GM12878 (cell line): ENCODE data around the gene SLC6A1. TPM values are rescaled to one million over a fixed set of nuclear protein-coding genes. Genes with fewer than 3 reads are reported as not detected.

Source experiments
- ATAC-seq: fragments of 200-7000 bp; cut with Tn5 transposase; 3 replicates; pipeline ENCODE4 v1.9.1; 2020; ENCODE audit warnings: mild to moderate bottlenecking, moderate library complexity
- BruUV-seq: library from RNA; stranded (reverse); fragments of 400-500 nt; replicated peaks from 2 replicates; lab custom pipeline; 2021; lab: Mats Ljungman, UMichigan
- CTCF ChIA-PET: fragments of 300-600 bp; sonication (Branson Sonifier 250); formaldehyde crosslinking; extraction: SDS; loops from one replicate; lab custom pipeline; 2021; ENCODE audit warnings: inconsistent platforms; lab: Yijun Ruan, JAX
- POLR2A ChIA-PET: fragments of 350-600 bp; formaldehyde crosslinking; extraction: SDS; loops from one replicate; lab custom pipeline; 2021; ENCODE audit warnings: inconsistent platforms; lab: Charles Lee
- RAD21 ChIA-PET: fragments of 300-600 bp; sonication (Branson Sonifier 250); formaldehyde crosslinking; loops from one replicate; lab custom pipeline; 2023; ENCODE audit warnings: antibody characterized with exemption; ENCODE audit not compliant: unreplicated experiment; lab: Charles Lee
- SMC1A ChIA-PET: fragments of 300-600 bp; sonication (Branson Sonifier 250); formaldehyde crosslinking; loops from one replicate; lab custom pipeline; 2023; ENCODE audit not compliant: unreplicated experiment, uncharacterized antibody; lab: Charles Lee
- DNase-seq: peaks from one replicate; pipeline ENCODE4 v3.0.0-alpha.2; 2011; ENCODE audit warnings: low read depth, low spot score
- FAIRE-seq: peaks from 3 replicates; lab custom pipeline; 2011; peaks lifted over from hg19 to GRCh38; lab: Jason Lieb, UNC
- H2AFZ ChIP-seq: 2 replicates; pipeline ENCODE4 v1.6.0; 2011; ENCODE audit warnings: low read depth, low read length, control low read depth; ENCODE audit not compliant: control insufficient read depth
- H3K27ac ChIP-seq: 2 replicates; pipeline ENCODE4 v1.5.1; 2011; ENCODE audit warnings: control low read depth; ENCODE audit not compliant: control insufficient read depth, insufficient read depth
- H3K27me3 ChIP-seq, 2 experiments: replicated peaks in 1 of 2; 2 replicates each; pipeline versions ENCODE4 v1.6.0 to v1.6.1; 2011; ENCODE audit warnings: low read length in 1 of 2; ENCODE audit not compliant: control insufficient read depth in 2 of 2, insufficient read depth in 2 of 2
- H3K36me3 ChIP-seq, 2 experiments: 2 replicates each; pipeline ENCODE4 v1.5.1; 2011; ENCODE audit warnings: low read length in 1 of 2; ENCODE audit not compliant: control insufficient read depth in 2 of 2, insufficient read depth in 2 of 2
- H3K4me1 ChIP-seq: 2 replicates; pipeline ENCODE4 v1.6.1; 2011; ENCODE audit warnings: mild to moderate bottlenecking, low read length, moderate library complexity, mixed read lengths; ENCODE audit not compliant: control insufficient read depth, insufficient read depth
- H3K4me2 ChIP-seq: 2 replicates; pipeline ENCODE4 v1.6.0; 2011; ENCODE audit warnings: control low read depth; ENCODE audit not compliant: control insufficient read depth, insufficient read depth
- H3K4me3 ChIP-seq: fragments of 200-600 bp; sonication (generic); 2 replicates; pipeline ENCODE4 v1.5.1; 2016
- H3K79me2 ChIP-seq: 2 replicates; pipeline ENCODE4 v1.6.0; 2011; ENCODE audit warnings: low read length; ENCODE audit not compliant: control insufficient read depth, insufficient read depth
- H3K9ac ChIP-seq: 2 replicates; pipeline ENCODE4 v1.8.0; 2011; ENCODE audit warnings: low read length, control low read depth, mixed read lengths; ENCODE audit not compliant: control insufficient read depth, insufficient read depth
- H3K9me3 ChIP-seq: replicated peaks from 3 replicates; pipeline ENCODE4 v1.5.1; 2011; ENCODE audit warnings: mild to moderate bottlenecking, low read length; ENCODE audit not compliant: control insufficient read depth, insufficient read depth
- H4K20me1 ChIP-seq: 2 replicates; pipeline ENCODE4 v1.6.0; 2011; ENCODE audit not compliant: control insufficient read depth, insufficient read depth
- BCL11A ChIP-seq: IDR thresholded peaks from 2 replicates; pipeline ENCODE4 v1.6.1; 2011; ENCODE audit warnings: low read depth, low read length
- BHLHE40 ChIP-seq, 2 experiments: fragments of 450-650 bp in 1 of 2; IDR thresholded peaks; 2 replicates each; pipeline ENCODE4 v1.6.1; 2011 to 2017; ENCODE audit warnings: low read depth in 2 of 2, borderline replicate concordance in 1 of 2, improper control_type of control experiment in 1 of 2, low read length in 1 of 2, mild to moderate bottlenecking in 1 of 2
- E2F4 ChIP-seq: IDR thresholded peaks from 2 replicates; pipeline ENCODE4 v1.6.1; 2012; ENCODE audit warnings: low read depth, low read length, improper control_type of control experiment
- FOXK2 ChIP-seq: fragments of 450-650 bp; IDR thresholded peaks from 2 replicates; pipeline ENCODE4 v1.6.1; 2017; ENCODE audit warnings: mild to moderate bottlenecking, moderate library complexity
- KLF5 ChIP-seq: fragments of 450-650 bp; IDR thresholded peaks from 2 replicates; pipeline ENCODE4 v1.6.1; 2014; ENCODE audit warnings: mild to moderate bottlenecking; ENCODE audit not compliant: partially characterized antibody
- NKRF ChIP-seq: fragments of 450-650 bp; conservative IDR thresholded peaks from 2 replicates; pipeline ENCODE4 v1.6.1; 2017; ENCODE audit warnings: mild to moderate bottlenecking, moderate library complexity
- NR2C1 ChIP-seq: fragments of 450-650 bp; IDR thresholded peaks from 2 replicates; pipeline ENCODE4 v1.6.1; 2017; ENCODE audit warnings: antibody characterized with exemption, mild to moderate bottlenecking, moderate library complexity
- NRF1 ChIP-seq: conservative IDR thresholded peaks from 2 replicates; pipeline ENCODE4 v1.6.1; 2011; ENCODE audit warnings: mild to moderate bottlenecking, low read depth, low read length, improper control_type of control experiment
- POU2F2 ChIP-seq: IDR thresholded peaks from 3 replicates; pipeline ENCODE4 v1.6.1; 2011; ENCODE audit warnings: low read depth, mild to moderate bottlenecking, low read length, borderline replicate concordance
- SUZ12 ChIP-seq: fragments of 200-600 bp; sonication (generic); IDR thresholded peaks from one replicate; pipeline ENCODE4 v1.6.1; 2018; ENCODE audit warnings: antibody characterized with exemption, mild to moderate bottlenecking; ENCODE audit not compliant: unreplicated experiment
- TCF12 ChIP-seq: IDR thresholded peaks from 2 replicates; pipeline ENCODE4 v1.6.1; 2011; ENCODE audit warnings: low read depth, mild to moderate bottlenecking, low read length
- TCF3 ChIP-seq: IDR thresholded peaks from 2 replicates; pipeline ENCODE4 v1.6.1; 2012; ENCODE audit warnings: low read depth, mild to moderate bottlenecking, low read length, borderline replicate concordance; ENCODE audit not compliant: insufficient read depth
- ZNF24 ChIP-seq: fragments of 450-650 bp; IDR thresholded peaks from 2 replicates; pipeline ENCODE4 v1.6.1; 2017; ENCODE audit warnings: antibody characterized with exemption, mild to moderate bottlenecking
- WGBS: methylation state at CpG from one replicate; pipeline ENCODE4 v1.1.6; 2016; ENCODE audit warnings: low lambda C conversion rate; ENCODE audit not compliant: insufficient replicate concordance, insufficient coverage; ENCODE audit errors: missing lambda C conversion rate; 5-methylcytosine and 5-hydroxymethylcytosine counted together
- in situ Hi-C: fragments of 300-500 bp; cut with MboI; formaldehyde crosslinking; loops from 9 replicates; pipeline ENCODE4 v1.14.3; 2018; ENCODE audit warnings: mixed read lengths
- intact Hi-C: fragments of 100-400 bp; cut with micrococcal nuclease; formaldehyde crosslinking; loops from one replicate; pipeline ENCODE4 v1.14.2; 2022; ENCODE audit not compliant: unreplicated experiment
- polyA plus RNA-seq, 11 experiments: library from polyadenylated mRNA; depleted of rRNA in 4 of 11; unstranded in 6 of 11; stranded (reverse) in 5 of 11; fragments of >200 nt; fragmentation: Nextera tagmentation in 4 of 11; fragmentation: Illumina TruSeq in 1 of 11; extraction: Ambion mirVana in 4 of 11; extraction: Trizol in 1 of 11; gene quantifications; 1 replicate in 1 of 11; 2 replicates in 10 of 11; pipeline versions ENCODE4 v1.2.1 to v1.2.3, GENCODE V29; 2011 to 2016; ENCODE audit warnings: inconsistent platforms in 2 of 11, missing spikeins in 2 of 11, low read depth in 1 of 11
- total RNA-seq, 4 experiments: library from RNA; depleted of rRNA in 3 of 4; stranded (reverse); fragments of >200 nt in 3 of 4; fragmentation: Illumina TruSeq in 1 of 4; extraction: Trizol in 1 of 4; gene quantifications; 2 replicates each; pipeline versions ENCODE4 v1.2.1 to v1.2.3, GENCODE V29; 2013 to 2021
- TF ChIP-seq, protein P1 (sequence below): IDR thresholded peaks from 2 replicates; pipeline ENCODE4 v1.6.1; 2011; ENCODE audit warnings: borderline replicate concordance, low read depth, mild to moderate bottlenecking, moderate library complexity, low read length; ENCODE audit not compliant: insufficient read depth, poor library complexity, severe bottlenecking

Gene SLC6A1
- total and polyA plus RNA-seq, 10 of the 15 experiments (the other 5 are each of a cell fraction or from before 2014, with no cell fraction given) = not detected

DNA sequence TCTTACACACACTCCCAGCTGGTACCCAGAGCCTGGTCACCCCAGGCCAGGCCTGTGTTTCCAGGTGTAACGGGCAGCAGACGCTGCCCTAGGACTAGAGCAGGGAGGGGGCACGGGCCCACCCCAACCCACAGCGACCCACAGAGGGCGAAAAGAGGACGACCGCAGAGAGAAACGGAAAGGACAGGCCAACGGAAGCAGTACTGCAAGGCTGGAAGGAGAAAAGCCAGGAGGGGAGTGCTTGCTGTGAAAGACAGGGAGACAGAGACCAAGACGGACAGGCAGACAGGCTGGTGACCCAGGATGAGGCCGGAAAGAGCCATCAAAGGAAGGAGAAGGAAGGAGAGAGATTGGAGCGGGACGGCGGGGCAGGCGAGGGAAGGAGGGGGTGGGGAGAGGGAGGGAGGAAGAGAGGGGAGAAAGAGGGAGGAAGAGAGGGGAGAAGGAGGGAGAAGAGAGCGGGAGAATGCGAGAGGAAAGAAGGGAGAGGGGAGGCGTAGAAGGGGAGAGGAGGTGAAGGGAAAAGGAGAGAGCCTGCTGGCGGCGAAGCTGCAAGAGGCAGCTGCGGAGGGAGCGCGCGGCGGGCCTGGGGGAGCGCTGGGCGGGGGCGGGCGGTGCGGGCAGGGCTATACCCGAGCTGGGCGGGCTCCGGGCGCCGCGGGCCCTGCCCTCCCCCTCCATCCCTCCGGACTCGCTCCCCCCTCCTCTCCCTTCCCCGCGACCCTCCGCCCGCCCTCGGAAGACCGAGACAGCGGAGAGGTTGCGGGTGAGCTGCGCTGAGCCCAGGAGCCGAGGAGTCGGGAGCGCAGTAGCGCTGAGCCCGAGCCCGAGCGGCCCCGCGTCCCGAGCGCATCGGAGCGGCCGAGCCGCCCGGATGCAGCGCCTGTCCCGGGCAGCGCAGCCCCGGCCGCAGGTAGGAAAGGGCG is at the start of gene SLC6A1 (continued):
- TF ChIP-seq FOXK2 (no peak), BHLHE40 (IDR thresholded peaks at IDR 0.05; ENCODE audit: borderline replicate concordance in 1 of 2, low read depth in 2 of 2, low read length in 1 of 2) (no peak), ZNF24 (no peak), POU2F2 (no peak), KLF5 (no peak), SUZ12 (no peak)

GRCh38 chr3:10944866-10945265 is 47.7 kb upstream of the SLC6A1 start:
- Histone ChIP-seq H3K79me2 (no peaks in the 10 kb centered on the region), H3K4me1 (no peaks in the 10 kb centered on the region), H3K27ac (no peak overlapping the region), H3K4me3 (no peak overlapping the region), H2AFZ (no peak overlapping the region), H3K9ac (no peak overlapping the region), H4K20me1 (no peaks in the 10 kb centered on the region), H3K36me3 (no peaks in the 10 kb centered on the region), H3K4me2 (no peak overlapping the region), H3K9me3 (no peaks in the 10 kb centered on the region; the same call in 2 of the 3 replicates), H3K27me3 (no peaks in the 10 kb centered on the region)
- ATAC-seq = no peak
- BruUV-seq = no TSS peak
- in situ Hi-C loops (loop anchor here (10.0 kb wide), 1 partner anchor 710 kb away; no protein-coding TSS in a partner anchor), intact Hi-C loops (loop anchor here (1.0 to 2.0 kb wide), 2 partner anchors 114 to 708 kb away; no protein-coding TSS in a partner anchor)
- ChIA-PET POLR2A (no interaction called here), CTCF (interaction anchor here (0.8 to 3.2 kb wide), 8 partner anchors 9 to 706 kb away, joined by 3 to 14 read pairs (median 3); no protein-coding TSS in a partner anchor), RAD21 (no interaction called here), SMC1A (interaction anchor here (1.3 kb wide), 1 partner anchor 706 kb away, joined by 4 read pairs; no protein-coding TSS in a partner anchor)
- WGBS = 25% methylated on average over 8 of the region's 8 CpGs
- FAIRE-seq = no peak
- DNase-seq = no peak
- TF ChIP-seq BCL11A (no peak), E2F4 (no peak), NRF1 (no peak), TCF12 (no peak), NR2C1 (no peak), NKRF (no peak), TCF3 (no peak)
- TF ChIP-seq, protein P1, sequence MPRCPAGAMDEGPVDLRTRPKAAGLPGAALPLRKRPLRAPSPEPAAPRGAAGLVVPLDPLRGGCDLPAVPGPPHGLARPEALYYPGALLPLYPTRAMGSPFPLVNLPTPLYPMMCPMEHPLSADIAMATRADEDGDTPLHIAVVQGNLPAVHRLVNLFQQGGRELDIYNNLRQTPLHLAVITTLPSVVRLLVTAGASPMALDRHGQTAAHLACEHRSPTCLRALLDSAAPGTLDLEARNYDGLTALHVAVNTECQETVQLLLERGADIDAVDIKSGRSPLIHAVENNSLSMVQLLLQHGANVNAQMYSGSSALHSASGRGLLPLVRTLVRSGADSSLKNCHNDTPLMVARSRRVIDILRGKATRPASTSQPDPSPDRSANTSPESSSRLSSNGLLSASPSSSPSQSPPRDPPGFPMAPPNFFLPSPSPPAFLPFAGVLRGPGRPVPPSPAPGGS = no peak
